ENCODE data around the gene GLG1.
"Not testable (repeated sequence)": the region's sequence is repeated elsewhere in the genome, so short reads cannot be mapped to it uniquely, and the experiment has no call there.

GLG1 gene

DNA sequence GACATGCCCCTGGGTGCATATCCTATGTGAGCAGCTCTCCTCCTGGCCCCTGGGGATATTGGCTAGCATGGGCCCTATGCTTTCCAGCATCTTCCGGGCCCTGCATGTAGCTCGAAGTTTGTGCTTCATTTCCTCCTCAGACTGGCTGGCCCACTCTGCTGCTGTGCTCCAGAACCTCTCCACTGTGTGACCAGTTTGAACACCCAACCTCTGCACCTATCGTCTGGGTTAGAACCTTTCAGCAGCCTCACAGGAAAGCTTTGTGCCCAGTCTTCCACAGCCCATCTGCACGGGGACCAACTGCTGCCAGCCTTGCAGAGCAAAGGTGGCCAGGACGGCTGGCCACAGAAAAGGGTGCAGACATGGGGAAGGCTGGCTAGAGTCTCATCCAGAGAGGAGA lies 175.4 kb downstream of the GLG1 start:
- no peak for DNase-seq

DNA sequence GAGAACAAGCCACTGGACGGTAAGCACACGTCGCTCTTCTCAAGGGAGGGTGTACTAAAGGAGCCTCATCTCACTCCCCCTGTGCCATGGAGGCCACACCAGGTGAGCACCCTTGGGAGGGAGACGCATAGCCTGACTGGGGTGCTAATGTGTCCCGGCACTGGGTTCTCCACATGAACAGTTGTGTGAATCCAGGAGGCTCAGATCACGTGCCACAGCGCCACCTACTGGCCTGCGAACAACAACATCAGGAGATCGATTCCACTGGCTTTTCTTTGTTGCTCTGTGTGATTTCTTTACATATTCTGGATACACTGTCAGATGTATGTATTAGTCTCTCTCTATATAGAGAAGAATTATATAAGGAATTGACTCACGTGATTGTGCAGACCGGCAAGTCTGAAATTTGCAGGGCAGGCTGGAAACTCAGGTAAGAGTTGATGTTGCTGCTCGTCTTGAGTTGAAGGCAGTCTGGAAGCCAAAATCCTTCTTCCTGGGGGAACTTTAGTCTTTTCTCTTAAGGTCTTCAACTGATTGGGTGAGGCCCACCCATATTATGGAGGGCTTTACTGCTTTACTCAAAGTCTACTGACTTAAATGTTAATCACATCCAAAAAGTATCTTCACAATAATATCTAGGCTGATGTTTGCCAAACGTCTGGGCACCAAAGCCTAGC lies 176.7 kb downstream of the GLG1 start:
- DNase-seq = peak in 2 of 4 experiments; percentile 23 to 35

DNA sequence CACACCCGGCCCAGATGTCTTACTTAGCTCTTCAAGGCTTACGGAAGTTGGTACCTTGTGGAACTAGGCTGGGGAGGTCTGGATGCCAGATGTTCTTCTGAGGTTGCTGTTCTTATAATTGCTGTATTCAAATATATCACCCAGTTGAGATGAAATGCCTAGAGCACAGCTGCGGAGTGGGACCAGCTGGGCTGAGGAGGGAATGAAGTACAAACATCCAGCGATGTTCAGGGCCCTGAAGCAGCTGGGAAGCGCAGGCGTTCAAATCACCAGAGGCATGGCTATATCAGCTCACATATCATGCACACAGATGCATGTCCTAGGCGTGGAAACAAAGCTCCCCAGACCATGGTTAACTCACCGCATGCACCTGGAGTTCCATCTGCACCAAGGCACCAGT lies 178.4 kb downstream of the GLG1 start:
- not testable (repeated sequence) for DNase-seq

DNA sequence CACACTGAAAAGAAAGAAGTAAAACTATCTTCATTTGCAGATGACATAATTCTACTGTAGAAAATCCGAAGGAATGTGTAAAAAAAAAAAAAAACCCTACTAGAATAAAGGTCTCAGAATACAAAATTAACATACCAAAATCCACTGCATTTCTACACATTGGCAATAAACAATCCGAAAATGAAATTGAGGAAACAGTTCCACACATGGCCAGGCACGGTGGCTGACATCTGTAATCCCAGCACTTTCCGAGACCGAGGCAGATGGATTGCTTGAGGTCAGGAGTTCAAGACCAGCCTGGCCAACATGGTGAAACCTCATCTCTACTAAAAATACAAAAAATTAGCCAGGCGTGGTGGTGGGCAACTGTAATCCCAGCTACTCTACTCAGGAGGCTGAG lies 181.2 kb downstream of the GLG1 start:
- not testable (repeated sequence) for DNase-seq

DNA sequence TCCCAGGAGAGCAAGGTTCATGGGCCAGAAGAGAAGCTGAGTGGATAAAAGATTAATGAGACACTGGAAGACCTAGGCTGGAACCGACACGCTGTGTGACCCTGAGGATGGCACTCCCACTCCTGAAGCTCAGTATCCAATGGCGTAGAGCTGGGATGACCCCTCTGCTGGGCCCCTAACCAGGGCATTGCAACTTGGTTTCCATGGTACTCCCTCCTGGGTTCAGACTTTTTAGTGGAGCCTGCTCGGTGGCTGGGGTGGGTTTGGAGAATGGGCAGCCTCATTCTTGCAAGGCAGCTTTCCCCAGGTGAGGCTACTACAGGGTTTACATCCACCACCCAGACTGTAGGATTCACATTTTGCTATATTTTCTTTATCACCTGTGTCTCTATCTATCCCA lies 183.2 kb downstream of the GLG1 start:
- not testable (repeated sequence) for DNase-seq

DNA sequence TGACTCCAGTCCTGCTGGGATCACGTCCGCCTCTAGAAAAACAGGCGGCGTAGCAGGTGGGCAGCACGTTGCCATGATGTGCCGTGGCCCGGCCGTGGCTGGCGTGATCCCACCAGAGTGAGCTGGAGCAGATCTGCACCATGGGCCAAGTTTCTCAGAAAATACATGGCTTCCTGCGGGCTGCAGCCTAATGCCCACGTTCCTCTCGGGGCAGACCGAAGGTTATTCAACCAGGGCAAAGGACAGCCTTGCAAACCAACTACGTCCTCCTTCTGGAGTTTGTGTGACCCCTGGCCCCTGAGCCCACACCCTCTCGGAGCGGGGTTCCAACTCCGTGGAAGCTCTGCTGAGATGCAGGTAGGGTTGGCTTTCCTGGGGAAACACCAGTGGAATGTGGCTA lies 184.8 kb downstream of the GLG1 start:
- DNase-seq = not testable (repeated sequence)

DNA sequence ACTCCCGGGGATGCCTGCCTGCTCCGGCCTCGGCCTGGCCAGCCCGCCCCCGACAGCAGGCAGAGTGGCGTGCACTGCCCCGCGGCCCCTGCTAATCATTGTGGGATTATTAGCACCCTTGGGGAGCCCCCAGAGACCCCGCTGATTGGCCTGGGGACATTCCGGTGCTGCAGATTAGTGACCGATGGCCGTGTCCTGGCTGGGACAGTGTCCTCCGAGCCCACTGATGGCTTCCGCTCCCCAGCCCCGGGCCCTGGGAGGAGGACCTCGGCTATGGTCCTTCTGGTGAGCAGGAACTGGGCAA lies 185.5 kb downstream of the GLG1 start:
- not testable (repeated sequence) for DNase-seq

DNA sequence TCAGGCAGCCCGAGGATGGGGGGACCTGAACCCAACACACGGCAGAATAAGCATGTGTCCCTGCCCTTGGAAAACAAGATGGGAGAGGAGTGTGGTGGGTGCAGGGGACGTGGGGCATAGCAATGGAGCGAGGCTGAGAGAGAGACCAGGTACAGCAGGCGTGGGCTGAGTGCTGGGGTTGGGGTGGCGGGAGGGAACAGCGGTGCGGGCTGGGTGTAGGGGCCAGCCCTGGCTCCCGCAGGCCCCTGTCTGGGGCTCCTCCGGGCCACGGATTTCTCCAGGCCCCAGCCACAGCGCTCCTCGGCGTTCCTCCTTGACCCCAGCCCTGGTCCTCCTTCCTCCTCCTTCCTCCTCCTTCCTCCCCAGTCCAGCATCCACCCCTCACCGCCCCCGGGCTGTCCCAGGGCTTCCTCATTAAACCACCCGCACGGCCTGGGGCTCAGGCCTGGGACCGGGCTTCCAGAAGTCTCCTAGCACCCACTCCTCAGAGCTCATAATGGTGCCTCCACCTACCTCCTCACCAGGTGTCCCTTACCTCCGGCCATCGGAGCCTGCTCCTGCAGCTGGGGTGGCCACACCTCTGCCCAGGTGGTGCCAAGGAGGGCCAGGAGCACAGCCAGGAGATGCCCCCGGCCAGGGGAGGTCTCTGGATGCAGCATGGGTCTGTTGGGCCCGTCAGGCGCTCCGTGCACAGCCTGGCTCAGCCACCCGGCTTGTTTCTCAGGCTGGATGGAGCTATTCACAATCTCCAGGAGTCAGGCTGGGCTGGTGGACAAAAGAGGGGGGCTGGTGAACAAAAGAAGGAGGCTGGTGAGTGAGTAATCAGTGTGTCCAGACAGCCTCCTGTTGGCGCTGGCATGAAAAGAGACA lies 186.1 kb downstream of the GLG1 start, which contains the start of gene CLEC18B:
Gene CLEC18B (minus strand): TSS at position 867 of the 870 bp plus-strand sequence. CDS start 208 bp downstream, at position 659.
- DNase-seq = not testable (repeated sequence)

DNA sequence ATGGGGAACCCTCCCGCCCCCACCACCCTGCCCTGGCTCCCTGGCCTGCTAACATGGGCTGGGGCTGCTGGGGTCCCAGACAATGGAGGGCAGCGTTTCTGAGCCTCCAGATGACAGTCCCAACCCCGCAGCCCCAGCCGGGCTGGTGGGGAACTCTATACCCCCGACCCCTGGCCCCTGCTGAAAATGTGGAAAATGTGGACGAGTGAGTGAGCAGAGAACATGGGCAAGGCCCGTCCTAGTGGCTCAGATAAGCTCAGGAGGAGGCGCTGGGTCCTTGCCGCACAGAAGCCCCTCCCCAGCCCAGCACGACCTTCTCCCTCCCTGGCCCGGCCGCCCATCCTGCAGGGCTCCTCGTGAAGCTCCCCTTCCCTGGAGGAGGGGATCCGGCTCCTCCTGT lies 187.1 kb downstream of the GLG1 start:
- DNase-seq = not testable (repeated sequence)

DNA sequence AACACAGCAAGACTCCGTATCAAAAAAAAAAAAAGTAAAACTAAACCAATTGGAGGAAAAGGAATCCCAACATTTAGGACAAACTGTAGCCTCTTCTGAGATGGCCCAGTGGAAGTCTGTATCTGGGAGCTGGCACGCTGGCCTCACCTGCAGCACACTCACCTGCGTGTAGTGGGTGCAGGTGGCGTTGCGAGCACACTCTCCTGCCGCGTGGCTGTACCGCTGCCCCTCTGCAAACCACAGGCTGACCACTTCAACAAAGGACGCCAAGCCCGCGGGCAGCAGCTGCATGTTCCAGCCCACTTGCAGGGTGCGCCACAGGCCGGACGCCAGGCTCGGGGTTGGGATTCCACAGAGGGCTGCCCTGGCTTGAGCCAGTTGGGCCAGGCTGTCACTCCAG lies 189.0 kb downstream of the GLG1 start:
- not testable (repeated sequence) for DNase-seq

DNA sequence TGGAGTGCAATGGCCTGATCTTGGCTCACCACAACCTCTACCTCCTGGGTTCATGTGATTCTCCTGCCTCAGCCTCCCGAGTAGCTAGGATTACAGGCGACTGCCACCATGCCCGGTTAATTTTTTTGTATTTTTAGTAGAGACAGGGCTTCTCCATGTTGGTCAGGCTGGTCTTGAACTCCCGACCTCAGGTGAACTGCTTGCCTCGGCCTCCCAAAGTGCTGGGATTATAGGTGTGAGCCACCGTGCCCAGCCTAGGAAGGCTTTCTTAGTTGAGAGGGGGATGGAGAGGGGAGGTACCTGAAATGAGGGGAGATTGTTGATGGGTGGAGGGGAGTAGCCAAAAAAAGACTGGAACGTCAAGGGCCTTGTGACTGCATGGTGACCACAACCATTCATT lies 193.0 kb downstream of the GLG1 start:
- DNase-seq = not testable (repeated sequence)

DNA sequence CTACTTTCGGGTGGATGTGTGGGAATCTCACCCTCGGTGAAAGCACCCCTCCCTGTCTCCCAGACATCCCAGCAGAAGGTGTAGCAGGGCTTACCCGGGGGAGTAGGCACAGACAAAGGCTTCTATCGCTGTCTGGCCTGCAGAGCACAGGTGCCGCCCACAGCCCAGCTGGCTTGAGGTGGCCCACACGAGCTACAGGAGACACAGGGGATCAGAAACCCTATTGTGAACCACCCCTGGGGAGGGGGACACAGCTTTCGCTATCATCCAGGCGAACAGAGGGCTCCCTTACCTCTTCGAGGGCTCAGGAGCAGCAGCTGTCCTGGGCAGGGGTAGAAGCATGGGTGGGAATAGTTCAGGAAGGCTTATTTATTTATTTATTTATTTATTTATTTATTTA lies 193.4 kb downstream of the GLG1 start:
- not testable (repeated sequence) for DNase-seq

DNA sequence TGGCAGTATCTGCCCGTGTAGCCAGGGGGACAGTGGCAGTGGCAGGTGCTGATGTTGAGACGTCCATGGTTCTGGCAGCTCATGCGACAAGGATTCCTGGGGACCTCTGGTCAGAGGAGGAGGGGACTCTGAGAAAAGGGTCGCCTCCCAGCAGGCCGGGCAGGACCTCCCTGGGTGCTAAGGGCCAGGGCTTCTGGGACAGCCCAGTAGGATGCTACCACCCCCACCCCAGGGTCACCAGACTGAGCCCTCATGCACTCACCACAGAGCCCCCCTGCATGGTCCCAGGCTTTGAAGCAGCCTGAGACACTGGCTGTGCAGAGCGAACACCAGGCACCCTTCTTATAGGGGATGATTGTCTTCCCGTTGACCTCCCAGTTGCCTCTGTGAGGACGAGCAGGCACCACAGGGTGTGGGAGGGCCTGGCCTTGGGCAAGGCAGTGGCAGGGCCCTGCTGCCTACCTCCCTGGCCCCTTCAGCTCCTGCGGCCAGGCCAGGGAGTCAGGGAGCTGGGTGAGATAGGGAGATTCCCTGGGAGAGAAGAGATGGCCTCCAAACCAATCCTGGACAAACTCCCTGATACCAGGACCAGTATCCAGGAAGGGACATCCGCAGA lies 194.0 kb downstream of the GLG1 start:
- DNase-seq = not testable (repeated sequence)

DNA sequence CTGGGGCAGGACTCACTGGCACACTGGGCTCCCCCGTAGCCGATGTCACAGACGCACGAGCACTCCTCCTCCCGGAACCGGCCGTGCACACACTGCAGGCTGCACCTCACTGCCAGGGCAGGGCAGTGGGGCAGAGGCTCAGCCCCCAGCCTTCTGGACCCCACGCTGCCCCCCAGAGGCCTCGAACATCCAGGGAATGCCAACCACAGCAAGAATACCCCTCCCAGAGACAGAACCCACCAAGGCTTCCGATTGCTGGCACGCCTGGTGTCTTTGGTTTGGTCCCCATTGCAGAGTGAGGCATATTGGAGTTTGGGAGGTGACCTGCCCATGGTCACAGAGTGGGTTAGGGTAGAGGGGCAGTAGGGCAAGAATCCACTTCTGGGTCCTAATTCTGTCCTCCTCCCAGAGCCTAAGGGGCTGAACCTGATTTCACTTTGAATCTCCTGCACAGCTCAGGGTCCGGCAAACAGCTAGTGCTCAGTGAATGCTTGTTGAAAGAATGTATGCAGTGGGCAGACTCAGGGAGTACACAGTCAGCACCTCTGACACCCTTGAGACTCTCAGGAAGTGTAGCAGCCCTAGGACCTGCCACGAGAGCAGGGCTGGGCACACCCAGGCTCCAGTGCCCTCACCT lies 194.7 kb downstream of the GLG1 start:
- DNase-seq = not testable (repeated sequence)

DNA sequence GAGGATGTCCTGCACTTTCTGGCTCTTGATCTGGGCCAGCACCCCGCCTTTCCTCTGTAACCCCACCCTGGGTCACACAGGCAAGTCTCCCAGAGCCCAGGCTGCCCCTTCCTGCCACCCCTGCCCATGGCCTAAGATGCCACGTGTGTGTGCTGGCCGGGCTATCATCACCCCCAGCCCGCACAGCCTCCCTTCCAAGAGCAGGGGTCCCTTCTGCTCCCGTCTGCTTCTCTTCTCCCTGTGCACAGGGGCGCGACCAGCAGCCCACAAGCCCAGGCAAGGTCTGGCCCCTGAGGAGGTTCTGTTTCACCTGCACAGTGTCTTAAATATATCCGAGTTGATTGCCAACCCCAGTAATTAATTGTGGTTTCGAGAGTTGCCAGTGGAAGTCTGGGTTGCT lies 195.9 kb downstream of the GLG1 start:
- DNase-seq = not testable (repeated sequence)

DNA sequence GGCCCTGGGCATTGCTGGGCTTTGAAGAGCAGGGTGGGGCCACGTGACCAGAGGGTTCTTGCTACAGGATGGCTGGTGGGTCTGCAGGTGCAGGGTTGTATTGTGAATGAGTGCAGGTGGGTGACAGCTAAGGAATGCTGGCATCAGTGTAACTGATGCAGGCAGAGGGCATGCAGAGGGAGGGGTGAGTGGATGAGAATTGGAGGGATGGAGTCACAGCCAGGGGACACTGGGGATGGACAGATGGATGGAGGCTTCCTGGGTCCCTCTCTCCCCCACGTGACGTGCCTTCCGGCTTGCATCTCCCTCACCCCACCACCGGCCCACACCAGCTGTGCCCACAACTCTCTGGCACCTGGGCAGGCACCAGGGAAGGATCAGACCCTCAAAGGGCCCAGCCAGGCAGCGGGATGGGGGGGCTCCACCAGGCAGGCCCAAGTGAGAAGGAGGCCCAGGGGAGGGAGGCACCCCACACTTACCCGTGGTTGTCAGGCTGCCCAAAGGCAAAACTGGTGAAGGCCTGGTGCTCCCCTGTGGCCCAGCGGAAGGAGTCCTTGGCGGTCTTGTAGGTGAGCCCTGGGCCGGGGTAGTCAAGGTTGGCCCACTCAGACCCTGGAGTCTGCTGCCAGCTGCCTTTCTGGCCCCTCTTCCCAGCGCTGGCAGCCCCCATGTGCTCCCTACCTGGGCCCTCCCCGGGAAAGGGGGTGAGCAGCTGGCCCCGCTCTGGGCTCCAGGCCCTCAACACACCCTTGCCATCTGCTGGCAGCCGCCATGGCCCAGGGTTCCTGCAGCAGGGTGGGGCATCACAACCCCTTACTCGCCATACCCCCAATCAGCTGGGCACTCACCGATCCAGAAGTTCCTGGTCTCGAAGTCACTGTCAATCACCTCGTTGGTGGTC lies 196.6 kb downstream of the GLG1 start:
- DNase-seq = not testable (repeated sequence)

DNA sequence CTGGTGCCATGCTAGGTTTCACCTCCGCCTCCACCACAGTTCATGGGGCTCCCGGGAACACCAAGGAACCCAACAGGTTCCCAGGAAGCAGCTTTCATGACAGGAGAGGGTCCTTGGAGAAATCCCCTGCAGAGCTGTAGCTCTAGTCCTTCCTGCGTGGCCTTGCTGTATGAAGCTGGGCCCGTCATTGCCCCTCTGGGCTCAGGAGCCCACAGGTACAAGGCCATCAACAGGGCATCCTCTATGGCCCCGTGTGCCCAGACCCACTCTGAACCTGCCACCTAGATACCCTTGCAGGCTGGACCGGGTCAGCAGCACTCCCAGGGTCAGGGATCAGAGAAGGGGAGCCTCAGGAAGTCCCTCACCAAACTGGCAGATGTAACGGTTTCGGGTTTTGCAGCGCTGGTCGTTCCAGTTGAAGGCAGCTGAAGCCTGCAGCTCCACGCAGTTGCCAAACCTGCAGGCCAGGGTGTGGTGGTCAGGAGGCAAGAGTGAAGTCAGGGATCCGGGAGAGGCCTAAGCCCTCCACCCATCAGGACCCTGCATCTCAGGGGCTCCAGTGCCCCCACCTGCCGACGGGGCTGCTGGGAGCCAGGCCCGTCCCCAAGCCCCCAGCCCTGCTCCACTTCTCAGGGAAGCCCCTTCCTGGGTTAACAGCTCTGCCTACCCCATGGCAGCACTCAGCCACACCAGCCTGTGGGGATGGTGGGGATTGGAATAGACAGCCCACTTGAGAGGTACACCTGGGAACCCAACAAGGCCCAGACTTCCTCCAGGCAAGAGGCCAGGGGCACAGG lies 197.5 kb downstream of the GLG1 start:
- DNase-seq = not testable (repeated sequence)

DNA sequence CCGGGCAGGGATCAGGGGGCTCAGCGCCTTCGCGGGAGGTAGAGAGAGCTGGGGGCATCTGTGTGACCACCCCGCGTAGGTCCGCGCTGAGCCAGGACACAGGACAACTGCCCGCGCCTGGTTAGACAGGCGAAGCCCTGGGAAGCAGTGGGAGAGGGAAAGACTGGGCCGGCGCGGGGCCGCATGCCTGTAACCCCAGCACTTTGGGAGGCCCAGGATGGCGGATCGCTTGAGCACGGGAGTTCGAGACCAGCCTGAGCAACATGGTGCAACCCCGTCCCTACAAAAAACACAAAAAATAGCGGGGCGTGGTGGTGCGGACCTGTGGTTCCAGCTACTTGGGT lies 199.6 kb downstream of the GLG1 start:
- not testable (repeated sequence) for DNase-seq

DNA sequence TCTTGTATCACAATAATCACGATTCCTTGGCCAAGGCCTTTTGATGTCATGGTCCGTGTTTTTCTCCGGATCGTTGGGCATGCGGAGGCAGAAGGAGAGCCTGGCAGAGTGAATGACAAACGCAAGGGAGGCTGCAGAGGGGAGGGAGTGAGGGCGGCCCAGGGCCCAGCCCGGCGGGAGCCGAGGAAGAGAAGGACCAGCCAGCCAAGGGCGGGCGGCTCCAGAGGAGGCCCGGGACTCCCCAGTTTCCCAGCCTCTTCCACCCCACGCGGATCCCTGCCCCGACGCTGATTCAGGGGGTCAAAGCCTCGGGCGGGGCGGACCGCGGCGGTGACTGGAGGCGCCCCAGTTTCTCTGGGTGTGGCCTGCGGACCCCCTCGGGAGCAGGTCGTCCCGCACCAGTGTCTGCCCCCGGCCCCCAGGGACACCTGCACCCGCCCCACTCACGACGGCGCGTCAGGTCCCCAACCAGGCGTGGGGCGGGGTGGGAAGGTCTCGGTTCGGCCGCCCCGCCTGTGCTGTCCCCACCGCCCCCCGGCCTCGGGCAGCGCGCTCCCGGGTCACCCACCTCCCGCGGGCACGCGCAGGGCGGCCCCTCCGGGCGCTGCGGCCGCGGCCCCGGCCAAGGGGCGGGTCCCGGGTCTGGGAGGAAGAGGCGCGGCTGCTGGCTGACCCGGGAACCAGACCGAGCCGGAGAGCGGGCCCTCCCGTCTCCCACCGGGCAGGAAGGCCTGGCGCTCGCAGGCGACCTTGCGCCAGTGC lies 200.1 kb downstream of the GLG1 start:
- DNase-seq = not testable (repeated sequence)

DNA sequence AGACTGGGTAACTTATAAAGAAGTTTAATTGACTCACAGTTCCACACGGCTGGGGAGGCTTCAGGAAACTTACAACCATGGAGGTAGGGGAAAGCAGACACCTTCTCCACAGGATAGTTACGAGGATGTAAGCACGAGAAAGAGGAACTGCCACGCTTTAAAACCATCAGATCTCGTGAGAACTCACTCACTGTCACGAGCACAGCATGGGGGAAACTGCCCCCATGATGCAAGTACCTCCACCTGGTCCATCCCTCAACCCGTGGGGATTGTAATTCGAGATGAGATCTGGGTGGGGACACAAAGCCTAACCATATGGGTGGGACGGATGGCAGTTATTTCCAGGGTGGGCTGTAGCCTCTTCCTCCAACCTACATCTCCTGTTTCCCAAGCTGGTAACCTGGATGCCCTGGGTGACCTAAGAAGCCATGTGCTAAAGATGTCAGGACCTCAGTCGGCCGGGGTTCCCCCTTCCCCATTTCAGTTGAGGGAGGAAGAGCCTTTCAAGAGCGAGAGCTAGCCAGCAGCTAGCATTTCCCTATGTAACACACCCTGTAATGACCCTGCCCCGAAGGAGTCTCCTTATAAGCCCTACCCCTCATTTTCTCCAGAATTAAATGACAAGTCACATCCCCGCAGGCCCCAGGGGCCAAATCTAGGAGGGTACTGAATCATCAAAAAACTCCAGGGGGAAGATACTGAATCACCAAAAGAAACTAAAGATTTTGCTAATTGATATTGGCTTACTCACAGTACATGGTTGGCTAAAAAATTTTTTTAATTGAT lies 202.6 kb downstream of the GLG1 start:
- DNase-seq = not testable (repeated sequence)

Data from activated naive CD4-positive, alpha-beta T cell (primary cell).